ENCODE results near the gene TRIO. TPM values are rescaled to one million over a fixed set of nuclear protein-coding genes. Genes with fewer than 3 reads are reported as not detected.

Gene TRIO
- total RNA-seq, 4 donors from 2014 or later: 290 to 370 (median 346) TPM

DNA sequence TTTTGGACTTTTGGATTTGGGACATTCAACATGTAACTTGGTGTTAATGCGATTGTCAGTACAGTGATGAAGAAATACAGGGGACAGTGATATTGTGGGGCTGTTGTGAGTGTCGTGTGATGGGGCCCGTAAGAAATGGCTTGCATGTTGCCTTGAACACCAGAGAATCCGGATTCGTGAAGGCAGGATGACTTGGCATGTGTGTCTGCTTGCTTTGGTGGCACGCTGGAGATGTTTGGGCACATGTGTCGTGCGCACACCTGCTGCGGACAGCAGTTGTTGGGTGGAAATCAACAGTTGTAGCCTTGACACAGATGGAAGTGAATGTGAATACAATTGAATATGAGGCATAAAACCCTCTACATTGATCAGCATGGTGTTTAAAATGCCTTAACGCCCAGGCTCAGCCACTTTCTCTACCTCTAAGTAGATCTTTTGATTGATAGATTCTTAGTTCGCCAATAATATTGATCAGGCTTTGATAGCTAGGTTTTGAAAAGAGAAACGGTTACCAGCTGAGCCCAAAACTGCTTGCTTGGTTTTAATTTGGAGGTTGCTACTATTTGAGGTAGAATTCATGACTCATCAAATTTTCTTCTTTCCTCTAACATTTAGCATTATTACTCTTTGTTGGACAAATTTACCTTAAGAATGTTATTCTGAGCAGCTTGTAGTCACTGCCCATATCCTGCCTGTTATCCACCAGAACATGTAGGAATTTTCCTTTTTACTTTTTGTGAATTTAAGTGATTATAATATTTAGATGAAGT lies 94.4 kb downstream of the TRIO start:
- Histone ChIP-seq H3K4me1 (peaks cover 0 to 19% (median 0%) of the 10 kb centered on the region in 4 donors), H3K27me3 (no peaks in the 10 kb centered on the region), H3K9me3 (no peaks in the 10 kb centered on the region), H3K4me3 (no peak overlapping the region), H3K36me3 (no peaks in the 10 kb centered on the region), H3K27ac (no peak overlapping the region)
- DNase-seq (ENCODE audit: low spot score in 2 of 2): no peak
- TF ChIP-seq EP300 (IDR thresholded peaks at IDR 0.05) (no peak), POLR2A (IDR thresholded peaks at IDR 0.05) (no peak)
- TF ChIP-seq, protein P1, sequence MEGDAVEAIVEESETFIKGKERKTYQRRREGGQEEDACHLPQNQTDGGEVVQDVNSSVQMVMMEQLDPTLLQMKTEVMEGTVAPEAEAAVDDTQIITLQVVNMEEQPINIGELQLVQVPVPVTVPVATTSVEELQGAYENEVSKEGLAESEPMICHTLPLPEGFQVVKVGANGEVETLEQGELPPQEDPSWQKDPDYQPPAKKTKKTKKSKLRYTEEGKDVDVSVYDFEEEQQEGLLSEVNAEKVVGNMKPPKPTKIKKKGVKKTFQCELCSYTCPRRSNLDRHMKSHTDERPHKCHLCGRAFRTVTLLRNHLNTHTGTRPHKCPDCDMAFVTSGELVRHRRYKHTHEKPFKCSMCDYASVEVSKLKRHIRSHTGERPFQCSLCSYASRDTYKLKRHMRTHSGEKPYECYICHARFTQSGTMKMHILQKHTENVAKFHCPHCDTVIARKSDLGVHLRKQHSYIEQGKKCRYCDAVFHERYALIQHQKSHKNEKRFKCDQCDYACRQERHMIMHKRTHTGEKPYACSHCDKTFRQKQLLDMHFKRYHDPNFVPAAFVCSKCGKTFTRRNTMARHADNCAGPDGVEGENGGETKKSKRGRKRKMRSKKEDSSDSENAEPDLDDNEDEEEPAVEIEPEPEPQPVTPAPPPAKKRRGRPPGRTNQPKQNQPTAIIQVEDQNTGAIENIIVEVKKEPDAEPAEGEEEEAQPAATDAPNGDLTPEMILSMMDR (IDR thresholded peaks at IDR 0.05): no peak
- WGBS, 2 donors: 89 to 93% methylated on average over 12 of the region's 12 CpGs

GRCh38 chr5:14238272-14238671 lies 95.1 kb downstream of the TRIO start:
- TF ChIP-seq, protein P1 (IDR thresholded peaks at IDR 0.05): no peak
- TF ChIP-seq EP300 (IDR thresholded peaks at IDR 0.05) (no peak), POLR2A (IDR thresholded peaks at IDR 0.05) (no peak)
- H3K4me1 ChIP-seq: peaks cover 0 to 19% (median 0%) of the 10 kb centered on the region in 4 donors
- H3K9me3 ChIP-seq: no peaks in the 10 kb centered on the region
- DNase-seq (ENCODE audit: low spot score in 2 of 2): no peak
- H3K27ac ChIP-seq: no peak overlapping the region
- no peaks in the 10 kb centered on the region for H3K27me3 ChIP-seq
- no peak overlapping the region for H3K4me3 ChIP-seq
- H3K36me3 ChIP-seq: no peaks in the 10 kb centered on the region
- 74 to 75% methylated on average over 6 of the region's 6 CpGs for WGBS, 2 donors

- H3K4me3 ChIP-seq: no peak overlapping the region
- no peaks in the 10 kb centered on the region for H3K9me3 ChIP-seq
- peaks cover 0 to 22% (median 0%) of the 10 kb centered on the region in 4 donors for H3K4me1 ChIP-seq
- H3K27me3 ChIP-seq: no peaks in the 10 kb centered on the region
- TF ChIP-seq EP300 (IDR thresholded peaks at IDR 0.05) (no peak), POLR2A (IDR thresholded peaks at IDR 0.05) (no peak)
- TF ChIP-seq, protein P1 (IDR thresholded peaks at IDR 0.05): no peak
- WGBS, 2 donors: 83 to 90% methylated on average over 8 of the region's 8 CpGs
- H3K36me3 ChIP-seq: no peaks in the 10 kb centered on the region
- no peak for DNase-seq (ENCODE audit: low spot score in 2 of 2)
- no peak overlapping the region for H3K27ac ChIP-seq
Observed at GRCh38 chr5:14239404-14239803, 96.3 kb downstream of the TRIO start.

DNA sequence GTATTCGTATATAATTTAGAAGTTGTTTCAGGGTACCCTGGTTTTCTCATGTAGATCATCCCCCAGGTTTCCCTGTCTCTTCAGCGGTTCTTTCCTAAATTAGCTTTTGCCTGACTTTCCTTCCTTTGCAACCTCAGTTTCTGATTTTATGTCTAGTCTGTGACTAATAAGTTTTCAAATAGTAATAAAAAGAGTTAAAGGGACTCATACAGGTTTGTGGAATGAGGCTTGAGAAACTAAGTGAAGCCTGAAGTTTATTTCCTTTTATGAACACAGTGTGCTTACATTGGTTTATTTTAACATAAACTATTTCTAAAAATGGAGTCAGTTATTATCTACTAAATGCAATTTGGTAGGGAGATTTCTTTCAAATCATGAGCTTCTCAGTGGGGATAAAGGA lies 96.8 kb downstream of the TRIO start:
- DNase-seq (ENCODE audit: low spot score in 2 of 2): no peak
- Histone ChIP-seq H3K9me3 (no peaks in the 10 kb centered on the region), H3K4me1 (peaks cover 0 to 26% (median 0%) of the 10 kb centered on the region in 4 donors), H3K4me3 (no peak overlapping the region), H3K27me3 (no peaks in the 10 kb centered on the region), H3K36me3 (no peaks in the 10 kb centered on the region), H3K27ac (no peak overlapping the region)
- TF ChIP-seq EP300 (IDR thresholded peaks at IDR 0.05) (no peak), POLR2A (IDR thresholded peaks at IDR 0.05) (no peak)
- TF ChIP-seq, protein P1 (IDR thresholded peaks at IDR 0.05): no peak
- 79 to 95% methylated on average over 2 of the region's 2 CpGs for WGBS, 2 donors

DNA sequence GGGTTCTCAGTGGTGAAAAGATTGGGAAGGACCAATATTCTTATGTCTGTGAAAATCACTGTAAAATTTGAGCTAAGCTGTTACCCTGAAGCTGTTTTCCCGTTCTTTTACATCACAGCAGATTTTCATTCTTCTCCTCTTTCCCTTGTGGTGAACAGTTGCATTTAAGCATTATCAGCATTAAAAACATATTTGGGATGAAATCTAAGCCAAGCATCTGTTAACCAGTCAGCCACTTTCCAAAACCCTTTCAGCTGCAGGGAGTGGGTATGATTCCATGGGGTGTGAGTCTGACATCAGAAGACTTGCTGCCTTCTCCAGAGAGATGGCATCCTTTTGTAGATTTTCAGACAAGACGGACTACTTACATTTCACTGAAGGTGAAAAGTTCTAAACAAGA lies 97.2 kb downstream of the TRIO start:
- 76 to 79% methylated on average over 2 of the region's 2 CpGs for WGBS, 2 donors
- Histone ChIP-seq H3K36me3 (no peaks in the 10 kb centered on the region), H3K27me3 (no peaks in the 10 kb centered on the region), H3K9me3 (no peaks in the 10 kb centered on the region), H3K4me3 (no peak overlapping the region), H3K4me1 (peaks cover 0 to 30% (median under 1%) of the 10 kb centered on the region in 4 donors), H3K27ac (no peak overlapping the region)
- TF ChIP-seq POLR2A (IDR thresholded peaks at IDR 0.05) (no peak), EP300 (IDR thresholded peaks at IDR 0.05) (no peak)
- TF ChIP-seq, protein P1 (IDR thresholded peaks at IDR 0.05): no peak
- no peak for DNase-seq (ENCODE audit: low spot score in 2 of 2)
